ENCODE data around the gene CRB3. TPM values are rescaled to one million over a fixed set of nuclear protein-coding genes. Genes with fewer than 3 reads are reported as not detected.

Gene CRB3
- total and polyA plus RNA-seq, 7 experiments from 2014 or later: 0.44 to 10.1 (median 6.5) TPM

DNA sequence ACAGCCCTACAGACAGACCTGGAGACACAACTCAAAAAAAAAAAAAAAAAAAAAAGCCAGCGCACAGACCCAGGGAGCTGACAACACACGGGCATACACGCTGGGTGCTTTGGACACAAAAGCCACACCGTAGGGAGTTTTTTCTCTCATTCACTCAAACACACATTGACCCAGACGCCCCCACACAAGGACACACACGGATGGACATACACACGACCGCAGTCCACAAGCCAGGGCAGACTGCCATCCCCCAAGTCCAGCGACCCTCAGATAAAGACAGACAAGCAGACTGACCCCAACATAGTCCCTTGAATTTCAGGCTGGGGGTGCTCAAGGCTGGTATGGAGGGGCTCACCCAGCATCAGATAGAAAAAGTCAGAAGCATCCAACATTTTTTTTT lies 50.0 kb downstream of the CRB3 start:
- Histone ChIP-seq H3K27ac (ENCODE audit: low read depth, low read length) (no peak overlapping the region), H3K36me3 (ENCODE audit: control insufficient read depth in 2 of 3, insufficient read depth in 3 of 3, low read length in 3 of 3) (no peaks in the 10 kb centered on the region), H3K27me3 (ENCODE audit: control insufficient read depth in 2 of 2, insufficient read depth in 2 of 2, low read length in 2 of 2) (no peaks in the 10 kb centered on the region), H3K4me1 (ENCODE audit: control insufficient read depth in 2 of 2, insufficient read depth in 2 of 2, low read length in 2 of 2) (peaks cover 6 to 20% of the 10 kb centered on the region in 2 donors), H3K9me3 (ENCODE audit: control insufficient read depth in 2 of 3, low read length in 3 of 3) (no peaks in the 10 kb centered on the region), H3K4me3 (ENCODE audit: low read length) (no peak overlapping the region)
- H3K4me3 Mint-ChIP-seq: peak overlapping the region in 3 of 10 donors; percentile 7 to 61 (median 55)
- ATAC-seq (no peak), DNase-seq (no peak)
- ChIA-PET CTCF (no interaction called here), POLR2A (interaction anchor here (1.4 kb wide), 1 partner anchor 89 kb away, joined by 3 read pairs; the partner anchor contains the start of gene KHSRP)
- H3K36me3 Mint-ChIP-seq: no peaks in the 10 kb centered on the region
- peaks cover 19 to 33% (median 29%) of the 10 kb centered on the region in 7 donors for H3K4me1 Mint-ChIP-seq
- H3K27ac Mint-ChIP-seq: peak overlapping the region in 3 of 9 donors; percentile 24 to 51 (median 45)
- H3K9me3 Mint-ChIP-seq: no peaks in the 10 kb centered on the region
- intact Hi-C loops (cut with micrococcal nuclease): no loop called here
- H3K27me3 Mint-ChIP-seq: peaks cover 0 to 2% (median 0%) of the 10 kb centered on the region in 5 donors

DNA sequence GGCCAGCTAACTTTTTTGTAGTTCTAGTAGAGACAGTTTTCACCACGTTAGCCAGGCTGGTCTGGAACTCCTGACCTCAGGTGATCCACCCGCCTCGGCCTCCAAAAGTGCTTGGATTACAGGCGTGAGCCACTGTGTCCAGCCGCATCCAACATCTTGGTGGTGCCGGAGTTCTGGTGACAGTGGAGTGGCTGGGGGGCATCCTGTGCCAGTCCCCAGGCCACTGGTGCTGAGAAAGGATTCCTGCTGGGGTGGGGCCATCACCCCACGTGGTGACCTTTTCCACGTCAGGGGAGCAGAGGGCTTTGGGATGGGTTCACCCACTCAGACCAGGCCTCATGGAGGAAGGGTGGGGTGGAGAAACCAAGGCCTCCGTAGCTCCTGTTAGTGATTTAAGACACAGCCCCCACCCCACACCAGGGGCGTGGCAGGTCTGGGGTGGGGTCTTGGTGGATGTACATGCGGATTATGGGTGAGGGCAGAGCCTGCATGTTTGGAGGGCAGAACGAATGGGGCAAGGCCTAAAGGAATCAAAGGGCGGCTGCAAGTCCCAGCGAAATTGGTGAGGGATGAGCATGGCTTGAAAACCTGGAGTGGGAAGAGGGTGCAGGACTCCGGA lies 51.0 kb downstream of the CRB3 start:
- Mint-ChIP-seq H3K27ac (peak overlapping the region in 3 of 9 donors; percentile 4 to 75 (median 5)), H3K27me3 (peaks cover 0 to 2% (median 0%) of the 10 kb centered on the region in 5 donors), H3K9me3 (no peaks in the 10 kb centered on the region), H3K4me1 (peaks cover 22 to 36% (median 31%) of the 10 kb centered on the region in 7 donors), H3K36me3 (no peaks in the 10 kb centered on the region), H3K4me3 (peak overlapping the region in 9 of 10 donors; percentile 2 to 100 (median 59))
- ChIA-PET POLR2A (interaction anchor here (0.5 to 1.4 kb wide), 2 partner anchors 90 to 1008 kb away, joined by 3 to 4 read pairs; partner anchors contain the start of gene KHSRP), CTCF (interaction anchor here (0.6 kb wide), 1 partner anchor 36 kb away, joined by 4 read pairs; no protein-coding TSS in a partner anchor)
- H3K36me3 ChIP-seq (ENCODE audit: control insufficient read depth in 2 of 3, insufficient read depth in 3 of 3, low read length in 3 of 3): no peaks in the 10 kb centered on the region
- DNase-seq (no peak), ATAC-seq (no peak)
- H3K9me3 ChIP-seq (ENCODE audit: control insufficient read depth in 2 of 3, low read length in 3 of 3): no peaks in the 10 kb centered on the region
- H3K27me3 ChIP-seq (ENCODE audit: control insufficient read depth in 2 of 2, insufficient read depth in 2 of 2, low read length in 2 of 2): no peaks in the 10 kb centered on the region
- intact Hi-C loops (cut with micrococcal nuclease): loop anchor here in 1 of 2 donors (5.0 kb wide), 1 partner anchor 72 kb away; no protein-coding TSS in a partner anchor
- no peak overlapping the region for H3K27ac ChIP-seq (ENCODE audit: low read depth, low read length)
- H3K4me1 ChIP-seq (ENCODE audit: control insufficient read depth in 2 of 2, insufficient read depth in 2 of 2, low read length in 2 of 2): peaks cover 6 to 20% of the 10 kb centered on the region in 2 donors
- no peak overlapping the region for H3K4me3 ChIP-seq (ENCODE audit: low read length)

DNA sequence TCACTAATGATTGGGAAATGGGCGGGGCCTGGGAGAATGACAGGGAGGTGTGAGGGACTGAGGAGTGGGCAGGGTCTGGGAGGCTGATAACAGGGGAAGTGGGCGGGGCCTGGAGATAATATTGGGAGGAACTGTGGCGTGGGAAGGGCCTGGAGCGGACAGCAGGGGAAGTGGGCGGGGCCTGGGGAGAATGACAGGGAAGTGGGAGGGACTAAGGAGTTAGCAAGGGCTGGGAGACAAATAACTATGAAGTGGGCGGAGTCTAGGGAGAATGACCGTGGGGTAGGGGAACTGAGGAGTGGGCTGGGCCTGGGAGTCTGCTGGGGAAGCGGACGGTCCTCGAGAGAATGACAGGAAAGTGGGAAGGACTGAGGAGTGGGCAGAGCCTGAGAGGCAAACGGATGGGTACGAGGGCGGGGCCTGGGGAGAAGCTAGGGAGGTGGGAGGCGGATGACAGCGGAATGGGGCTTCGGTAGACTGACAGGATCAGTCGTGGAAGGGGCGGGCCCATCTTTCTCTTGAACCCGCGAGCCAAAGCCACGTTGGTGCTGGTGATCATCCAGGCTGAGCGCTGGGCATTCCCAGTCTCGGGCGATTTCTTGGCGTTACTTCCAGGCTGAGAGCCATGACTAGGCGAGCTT lies 52.1 kb downstream of the CRB3 start:
- DNase-seq (peak in 8 of 9 donors; percentile 24 to 76 (median 50)), ATAC-seq (peak; percentile 78)
- H3K27me3 ChIP-seq (ENCODE audit: control insufficient read depth in 2 of 2, insufficient read depth in 2 of 2, low read length in 2 of 2): no peaks in the 10 kb centered on the region
- Mint-ChIP-seq H3K27me3 (peaks cover 0 to 2% (median 0%) of the 10 kb centered on the region in 5 donors), H3K4me3 (peak overlapping the region; percentile 81 to 100 (median 96)), H3K27ac (peak overlapping the region; percentile 3 to 86 (median 72)), H3K9me3 (no peaks in the 10 kb centered on the region), H3K36me3 (no peaks in the 10 kb centered on the region), H3K4me1 (peaks cover 22 to 36% (median 32%) of the 10 kb centered on the region in 7 donors)
- intact Hi-C loops (cut with micrococcal nuclease): loop anchor here (1.0 to 5.0 kb wide), 10 partner anchors 14 to 347 kb away; partner anchors contain the start of genes CD70 (in 1 of the 2), GPR108 (in 1 of the 2), SH2D3A (in 1 of the 2) and TNFSF9 (in 1 of the 2)
- H3K27ac ChIP-seq (ENCODE audit: low read depth, low read length): peak overlapping the region; percentile 49
- peaks cover 6 to 20% of the 10 kb centered on the region in 2 donors for H3K4me1 ChIP-seq (ENCODE audit: control insufficient read depth in 2 of 2, insufficient read depth in 2 of 2, low read length in 2 of 2)
- no peaks in the 10 kb centered on the region for H3K36me3 ChIP-seq (ENCODE audit: control insufficient read depth in 2 of 3, insufficient read depth in 3 of 3, low read length in 3 of 3)
- peak overlapping the region; percentile 68 for H3K4me3 ChIP-seq (ENCODE audit: low read length)
- H3K9me3 ChIP-seq (ENCODE audit: control insufficient read depth in 2 of 3, low read length in 3 of 3): no peaks in the 10 kb centered on the region
- POLR2A ChIA-PET: interaction anchor here (0.6 to 2.2 kb wide), 5 partner anchors 33 to 348 kb away, joined by 3 to 13 read pairs (median 4); partner anchors contain the start of gene DENND1C
- CTCF ChIA-PET: interaction anchor here (0.6 to 1.9 kb wide), 9 partner anchors 8 to 347 kb away, joined by 3 to 11 read pairs (median 5); partner anchors contain the start of gene DENND1C

Small RNA genes within 50 kb of the gene (microRNA-seq; reads per million reads assigned to microRNA genes)
- gene MIR3940 (ENCODE audit: borderline microRNAs expressed): not detected

Other genes with a start within 250 kb of the CRB3 start
- 10 to 100 TPM; 33.3 to 47.5 (median 39.0) TPM for gene MLLT1, start 184.3 kb upstream of the CRB3 start, total RNA-seq
- gene MLLT1, start 184.3 kb upstream of the CRB3 start, polyA plus RNA-seq: 1 to 10 TPM in 1 of 2 donors, under 1 TPM in 1; 0.57 to 1.8 TPM
- 1 to 10 TPM in 2 of 5 experiments, under 1 TPM in 3; 0.65 to 2.9 (median 0.87) TPM for gene ACER1, start 130.7 kb upstream of the CRB3 start, total RNA-seq
- gene ACER1, start 130.7 kb upstream of the CRB3 start, polyA plus RNA-seq: 1 to 10 TPM; 1.1 to 3.9 TPM
- gene CLPP, start 102.7 kb upstream of the CRB3 start, total RNA-seq: 100 to 1,000 TPM in 1 of 5 experiments, 10 to 100 TPM in 4; 53.2 to 129 (median 75.9) TPM
- 100 to 1,000 TPM; 156 to 196 TPM for gene CLPP, start 102.7 kb upstream of the CRB3 start, polyA plus RNA-seq
- 10 to 100 TPM; 33.6 to 90.1 (median 72.9) TPM for gene ALKBH7, start 91.5 kb upstream of the CRB3 start, total RNA-seq
- 100 to 1,000 TPM; 129 to 142 TPM for gene ALKBH7, start 91.5 kb upstream of the CRB3 start, polyA plus RNA-seq
- gene PSPN, start 88.3 kb upstream of the CRB3 start, total RNA-seq: 1 to 10 TPM; 1.8 to 4.0 (median 2.8) TPM
- gene PSPN, start 88.3 kb upstream of the CRB3 start, polyA plus RNA-seq: under 1 TPM; 0.60 to 0.91 TPM
- 10 to 100 TPM; 51.5 to 71.6 (median 61.3) TPM for gene GTF2F1, start 71.1 kb upstream of the CRB3 start, total RNA-seq
- gene GTF2F1, start 71.1 kb upstream of the CRB3 start, polyA plus RNA-seq: 10 to 100 TPM; 17.9 to 33.3 TPM
- gene KHSRP, start 39.5 kb upstream of the CRB3 start, total RNA-seq: 100 to 1,000 TPM; 142 to 276 (median 152) TPM
- gene KHSRP, start 39.5 kb upstream of the CRB3 start, polyA plus RNA-seq: 10 to 100 TPM; 12.5 to 20.9 TPM
- gene SLC25A41, start 30.5 kb upstream of the CRB3 start, total RNA-seq: under 1 TPM in 1 of 5 experiments, not detected in 4; 0.32 TPM
- not detected for gene SLC25A41, start 30.5 kb upstream of the CRB3 start, polyA plus RNA-seq
- gene SLC25A23, start 4.5 kb upstream of the CRB3 start, total RNA-seq: 10 to 100 TPM in 4 of 5 experiments, 1 to 10 TPM in 1; 9.0 to 31.3 (median 22.0) TPM
- 10 to 100 TPM; 18.8 to 35.0 TPM for gene SLC25A23, start 4.5 kb upstream of the CRB3 start, polyA plus RNA-seq
- gene DENND1C, start 17.5 kb downstream of the CRB3 start, total RNA-seq: 100 to 1,000 TPM; 106 to 142 (median 118) TPM
- gene DENND1C, start 17.5 kb downstream of the CRB3 start, polyA plus RNA-seq: 100 to 1,000 TPM in 1 of 2 donors, 10 to 100 TPM in 1; 57.3 to 142 TPM
- gene TUBB4A, start 38.0 kb downstream of the CRB3 start, total RNA-seq: 1 to 10 TPM; 1.5 to 7.6 (median 2.6) TPM
- gene TUBB4A, start 38.0 kb downstream of the CRB3 start, polyA plus RNA-seq: 1 to 10 TPM; 1.5 to 4.5 TPM
- 1 to 10 TPM in 3 of 5 experiments, under 1 TPM in 1, not detected in 1; 0.38 to 3.9 (median 3.0) TPM for gene TNFSF9, start 66.8 kb downstream of the CRB3 start, total RNA-seq
- gene TNFSF9, start 66.8 kb downstream of the CRB3 start, polyA plus RNA-seq: not detected
- gene CD70, start 126.9 kb downstream of the CRB3 start, total RNA-seq: 10 to 100 TPM in 1 of 5 experiments, 1 to 10 TPM in 1, not detected in 3; 1.2 to 39.6 TPM
- not detected for gene CD70, start 126.9 kb downstream of the CRB3 start, polyA plus RNA-seq
- gene TNFSF14, start 205.9 kb downstream of the CRB3 start, total RNA-seq: 10 to 100 TPM in 1 of 5 experiments, 1 to 10 TPM in 4; 1.0 to 20.5 (median 1.8) TPM
- 1 to 10 TPM; 1.3 to 1.9 TPM for gene TNFSF14, start 205.9 kb downstream of the CRB3 start, polyA plus RNA-seq

Data from naive thymus-derived CD4-positive, alpha-beta T cell (primary cell).